NAMALWA (cell line): Measurements from ENCODE around the gene PCDH9.

Source experiments
- DNase-seq: peaks from one replicate; pipeline ENCODE4 v3.0.0-alpha.2; 2015; ENCODE audit warnings: low spot score

The PCDH9 gene, protein sequence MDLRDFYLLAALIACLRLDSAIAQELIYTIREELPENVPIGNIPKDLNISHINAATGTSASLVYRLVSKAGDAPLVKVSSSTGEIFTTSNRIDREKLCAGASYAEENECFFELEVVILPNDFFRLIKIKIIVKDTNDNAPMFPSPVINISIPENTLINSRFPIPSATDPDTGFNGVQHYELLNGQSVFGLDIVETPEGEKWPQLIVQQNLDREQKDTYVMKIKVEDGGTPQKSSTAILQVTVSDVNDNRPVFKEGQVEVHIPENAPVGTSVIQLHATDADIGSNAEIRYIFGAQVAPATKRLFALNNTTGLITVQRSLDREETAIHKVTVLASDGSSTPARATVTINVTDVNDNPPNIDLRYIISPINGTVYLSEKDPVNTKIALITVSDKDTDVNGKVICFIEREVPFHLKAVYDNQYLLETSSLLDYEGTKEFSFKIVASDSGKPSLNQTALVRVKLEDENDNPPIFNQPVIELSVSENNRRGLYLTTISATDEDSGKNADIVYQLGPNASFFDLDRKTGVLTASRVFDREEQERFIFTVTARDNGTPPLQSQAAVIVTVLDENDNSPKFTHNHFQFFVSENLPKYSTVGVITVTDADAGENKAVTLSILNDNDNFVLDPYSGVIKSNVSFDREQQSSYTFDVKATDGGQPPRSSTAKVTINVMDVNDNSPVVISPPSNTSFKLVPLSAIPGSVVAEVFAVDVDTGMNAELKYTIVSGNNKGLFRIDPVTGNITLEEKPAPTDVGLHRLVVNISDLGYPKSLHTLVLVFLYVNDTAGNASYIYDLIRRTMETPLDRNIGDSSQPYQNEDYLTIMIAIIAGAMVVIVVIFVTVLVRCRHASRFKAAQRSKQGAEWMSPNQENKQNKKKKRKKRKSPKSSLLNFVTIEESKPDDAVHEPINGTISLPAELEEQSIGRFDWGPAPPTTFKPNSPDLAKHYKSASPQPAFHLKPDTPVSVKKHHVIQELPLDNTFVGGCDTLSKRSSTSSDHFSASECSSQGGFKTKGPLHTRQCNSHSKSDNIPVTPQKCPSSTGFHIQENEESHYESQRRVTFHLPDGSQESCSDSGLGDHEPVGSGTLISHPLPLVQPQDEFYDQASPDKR (N-terminal part only)

DNA sequence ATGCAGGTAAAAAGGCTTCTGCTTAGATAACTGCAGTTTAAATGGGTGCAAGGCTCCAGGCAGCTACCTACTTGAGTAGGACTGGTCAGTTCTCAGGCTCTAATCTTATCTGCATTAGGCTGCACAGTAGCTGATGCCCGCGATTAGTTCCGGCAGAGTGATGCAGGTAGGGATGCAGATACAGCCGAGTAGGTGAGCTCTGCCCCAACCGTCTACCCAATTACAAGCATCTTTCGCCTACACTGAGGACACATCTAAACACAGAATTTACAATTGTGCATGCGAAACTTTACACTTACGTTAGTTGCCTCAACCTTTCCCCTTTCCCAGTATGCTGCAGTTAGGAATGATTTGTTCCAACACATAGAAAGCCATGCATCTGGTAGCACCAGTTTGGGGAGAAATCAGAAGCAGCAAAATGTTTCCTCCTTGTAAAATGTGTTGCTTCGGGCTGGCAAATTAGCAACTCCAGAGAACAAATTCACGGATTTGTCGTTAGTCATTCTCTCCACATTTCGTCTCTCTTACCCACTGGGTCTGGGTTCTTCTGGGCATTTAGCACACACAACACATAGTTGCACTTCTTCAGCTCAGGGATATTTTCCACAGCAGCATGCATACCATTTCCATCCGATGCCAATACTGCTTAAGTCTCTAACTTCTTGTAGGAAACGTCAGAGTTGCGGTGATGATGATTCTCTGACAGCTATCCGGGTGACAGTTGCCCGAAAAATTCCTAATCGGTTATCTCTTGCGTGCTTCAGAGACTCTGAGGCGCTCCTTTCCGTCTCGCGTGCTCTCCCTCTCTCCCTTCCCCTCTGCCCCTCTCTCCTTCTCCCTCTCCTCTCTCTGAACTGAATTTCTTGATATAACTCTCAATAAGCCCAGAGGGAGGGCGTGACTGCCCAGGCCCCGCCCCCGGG, at the start of gene PCDH9:
Gene PCDH9 (minus strand): TSS at position 856 of the 923 bp plus-strand sequence. CDS start 1,896 bp downstream, outside the sequence.
- no peak for DNase-seq

DNA sequence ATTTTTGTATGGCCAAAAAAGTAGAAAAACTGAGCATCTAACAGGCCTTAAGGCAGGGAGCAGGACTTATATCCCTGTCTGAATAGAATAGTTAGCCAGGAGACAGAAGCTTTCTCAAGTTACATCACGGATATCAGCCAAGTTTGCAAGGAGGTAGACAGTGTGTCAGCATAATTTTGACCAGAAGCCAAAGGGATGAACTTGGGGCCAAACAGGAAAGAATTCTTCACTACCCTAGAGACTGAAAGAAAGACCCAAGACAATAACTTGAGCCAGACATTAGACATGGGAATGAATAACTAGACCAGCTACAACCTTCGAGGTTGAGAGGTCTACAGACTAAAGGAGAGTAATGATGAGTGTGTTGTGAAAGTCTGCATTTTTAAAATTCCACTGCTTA, 48.1 kb upstream of the PCDH9 start:
- DNase-seq, result no peak

GRCh38 chr13:67277581-67277980, 47.4 kb upstream of the PCDH9 start:
- no peak for DNase-seq

- peak; percentile 9 for DNase-seq
Measured at GRCh38 chr13:67275351-67275960, 45.3 kb upstream of the PCDH9 start.

DNA sequence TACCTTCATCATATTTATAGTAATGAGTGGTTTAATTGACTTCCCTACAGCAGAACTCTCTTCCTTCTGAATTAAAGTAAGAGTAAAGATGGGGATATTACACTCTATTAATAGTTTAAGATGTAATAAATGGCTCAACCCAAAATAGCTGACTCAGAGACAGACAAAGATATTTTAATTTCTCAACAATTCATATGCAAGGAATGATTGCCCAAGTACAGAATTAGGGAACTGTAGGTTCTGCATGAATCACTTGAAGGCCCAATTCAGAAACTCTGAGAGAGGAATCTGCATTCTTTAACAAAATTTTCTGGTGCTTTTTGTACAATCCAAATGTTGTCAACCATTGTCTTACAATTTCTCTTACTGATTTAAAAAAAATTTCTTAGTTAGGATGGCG, 42.9 kb upstream of the PCDH9 start:
- no peak for DNase-seq

- no peak for DNase-seq
Measured at GRCh38 chr13:67267136-67267535, 37.0 kb upstream of the PCDH9 start.

GRCh38 chr13:67259208-67259607, 29.1 kb upstream of the PCDH9 start:
- no peak for DNase-seq

DNA sequence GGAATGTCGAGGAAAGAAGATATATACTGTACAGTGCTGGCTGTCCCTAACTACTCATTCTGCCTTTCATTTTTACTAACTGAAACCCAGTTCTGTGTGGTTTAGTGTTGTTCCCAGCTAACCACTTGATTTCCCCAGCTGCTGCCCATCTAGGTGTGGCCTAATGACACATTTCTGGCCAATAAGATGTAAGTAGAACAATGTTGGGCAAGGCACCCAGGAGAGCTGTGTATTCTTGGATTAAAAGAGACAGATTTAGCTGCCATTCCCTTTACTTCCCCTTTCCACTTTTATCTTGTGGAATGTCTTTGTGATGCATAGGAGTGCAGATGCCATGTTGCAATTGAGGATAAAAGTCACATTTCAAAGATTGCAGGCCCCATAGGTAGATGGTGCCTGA, 28.3 kb upstream of the PCDH9 start:
- DNase-seq, result no peak

GRCh38 chr13:67238861-67239260, 8.7 kb upstream of the PCDH9 start:
- no peak for DNase-seq

DNA sequence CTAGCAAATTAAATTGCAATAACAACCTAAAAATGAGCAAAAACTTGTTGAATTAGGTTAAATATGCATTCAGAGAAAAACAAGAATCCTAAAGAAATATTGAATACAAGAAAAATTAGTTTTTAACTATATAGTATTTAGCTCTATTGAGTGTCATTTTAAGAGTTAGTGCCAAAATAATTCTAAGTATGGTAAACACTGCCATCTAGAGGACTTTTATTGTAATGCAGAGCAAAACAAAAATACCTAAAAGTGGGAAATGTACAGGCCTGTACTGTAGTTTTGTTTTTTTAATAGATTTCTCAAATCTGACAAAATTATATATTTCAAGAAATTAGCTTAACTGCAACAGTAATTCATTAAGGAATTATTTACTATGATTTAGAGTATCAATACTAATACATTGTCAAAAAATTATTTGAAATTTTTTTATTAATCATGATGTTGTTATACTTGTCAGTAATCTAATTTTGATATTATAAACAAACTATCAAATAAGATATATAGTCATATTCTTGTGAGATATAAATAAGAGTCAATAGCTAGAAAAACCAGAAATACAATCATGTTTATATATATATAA, 8.2 kb upstream of the PCDH9 start:
- DNase-seq, result peak; percentile 81

GRCh38 chr13:67235265-67235664, 5.1 kb upstream of the PCDH9 start:
- no peak for DNase-seq

DNA sequence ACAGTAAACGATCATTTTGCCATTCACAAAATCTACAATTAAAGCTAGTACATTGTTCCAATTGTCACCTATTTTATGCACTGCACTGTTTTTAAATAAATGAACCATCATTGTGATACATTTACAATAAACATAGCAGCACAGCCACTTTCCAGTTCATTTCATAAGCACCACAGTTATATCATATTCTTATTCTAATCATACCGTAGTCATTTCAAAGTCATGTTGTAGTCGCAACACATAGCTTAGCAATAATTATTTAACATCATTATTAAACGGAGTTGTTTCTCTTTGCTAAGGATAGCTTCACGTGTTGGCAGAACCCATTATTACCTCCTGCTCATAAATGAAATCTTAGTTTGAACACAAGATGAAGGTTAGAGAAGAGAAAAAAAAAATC, 2.2 kb upstream of the PCDH9 start:
- DNase-seq, result no peak

DNA sequence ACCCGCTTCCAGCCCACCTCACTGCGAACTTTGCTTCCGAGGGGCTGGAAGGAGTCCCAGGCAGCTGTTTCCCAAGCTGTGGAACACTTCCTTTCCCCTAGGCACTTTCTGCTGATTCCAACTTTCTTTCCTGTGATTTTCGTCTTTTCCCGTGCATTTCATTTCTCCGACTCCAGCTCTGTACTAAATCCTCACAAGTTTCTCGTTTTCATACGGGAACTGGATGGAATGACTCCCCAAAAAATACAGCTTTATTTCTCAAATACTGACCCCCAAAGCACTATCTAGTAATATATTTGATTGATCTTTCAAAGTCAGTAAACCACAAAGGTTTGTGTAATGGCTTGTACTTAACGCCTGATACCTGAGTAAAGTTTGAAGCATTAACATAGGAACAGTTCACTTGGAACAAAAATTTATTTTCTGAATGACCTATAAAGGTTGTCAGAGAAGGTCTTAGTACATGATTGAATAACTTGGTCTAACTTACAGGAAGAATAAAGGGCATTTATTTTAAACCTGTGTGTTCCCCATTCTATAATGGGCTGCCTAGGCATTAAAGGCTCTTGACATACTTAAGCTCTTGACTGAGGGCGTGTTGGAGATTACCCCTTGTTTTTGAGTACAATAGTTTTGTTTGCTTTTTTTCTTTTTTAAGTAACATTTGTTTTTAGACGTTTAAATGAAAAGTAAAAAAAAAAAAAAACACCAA, 1.3 kb upstream of the PCDH9 start:
- DNase-seq, result peak; percentile 50

DNA sequence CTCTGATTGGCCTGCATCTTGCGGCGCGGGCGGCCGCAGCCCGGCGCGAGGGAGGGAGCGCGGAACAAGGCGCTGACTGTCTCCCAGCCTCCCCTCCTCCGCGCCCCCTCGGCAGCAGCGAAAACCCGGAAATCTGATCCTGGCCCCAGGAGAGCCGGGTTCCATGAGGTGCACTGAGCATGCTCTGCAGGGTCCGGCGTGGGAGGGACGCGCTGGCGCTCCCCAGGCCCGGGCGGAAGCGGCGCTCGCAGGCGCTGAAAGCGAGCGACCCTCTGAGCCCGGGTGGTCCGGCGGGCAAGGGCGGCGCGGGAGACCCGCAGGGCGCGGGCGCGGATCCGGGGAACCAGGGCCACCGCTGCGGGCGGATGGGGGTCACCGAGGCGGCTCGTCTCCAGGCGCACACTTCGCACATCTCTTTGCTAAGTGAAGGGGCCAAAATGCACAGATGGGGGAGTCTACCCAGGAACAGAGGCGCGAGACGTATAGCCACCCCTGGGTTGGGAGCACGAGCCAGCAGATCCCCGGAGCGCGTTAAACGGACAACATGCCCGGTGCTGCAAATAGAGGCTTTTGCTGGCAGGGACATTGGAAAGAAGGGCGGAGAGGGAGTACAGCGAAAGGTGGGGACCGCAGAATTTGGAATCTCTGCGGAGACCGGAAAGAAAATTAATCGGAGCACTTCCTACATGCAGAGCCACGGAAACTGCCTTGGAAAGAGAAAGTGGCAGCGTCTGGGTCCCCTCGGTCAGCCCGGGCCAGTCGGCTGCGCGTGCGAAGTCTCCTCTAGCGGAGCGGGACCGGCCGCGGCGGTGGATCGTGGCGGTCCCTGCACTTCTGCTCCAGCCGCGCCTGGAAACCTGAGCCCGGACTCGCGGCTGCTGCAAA, 510 bp upstream of the PCDH9 start:
- DNase-seq, result peak; percentile 99

GRCh38 chr13:67228916-67229315, 1.2 kb downstream of the PCDH9 start:
- DNase-seq, result peak; percentile 51

- no peak for DNase-seq
Measured at GRCh38 chr13:67228031-67228430, 2.1 kb downstream of the PCDH9 start.

DNA sequence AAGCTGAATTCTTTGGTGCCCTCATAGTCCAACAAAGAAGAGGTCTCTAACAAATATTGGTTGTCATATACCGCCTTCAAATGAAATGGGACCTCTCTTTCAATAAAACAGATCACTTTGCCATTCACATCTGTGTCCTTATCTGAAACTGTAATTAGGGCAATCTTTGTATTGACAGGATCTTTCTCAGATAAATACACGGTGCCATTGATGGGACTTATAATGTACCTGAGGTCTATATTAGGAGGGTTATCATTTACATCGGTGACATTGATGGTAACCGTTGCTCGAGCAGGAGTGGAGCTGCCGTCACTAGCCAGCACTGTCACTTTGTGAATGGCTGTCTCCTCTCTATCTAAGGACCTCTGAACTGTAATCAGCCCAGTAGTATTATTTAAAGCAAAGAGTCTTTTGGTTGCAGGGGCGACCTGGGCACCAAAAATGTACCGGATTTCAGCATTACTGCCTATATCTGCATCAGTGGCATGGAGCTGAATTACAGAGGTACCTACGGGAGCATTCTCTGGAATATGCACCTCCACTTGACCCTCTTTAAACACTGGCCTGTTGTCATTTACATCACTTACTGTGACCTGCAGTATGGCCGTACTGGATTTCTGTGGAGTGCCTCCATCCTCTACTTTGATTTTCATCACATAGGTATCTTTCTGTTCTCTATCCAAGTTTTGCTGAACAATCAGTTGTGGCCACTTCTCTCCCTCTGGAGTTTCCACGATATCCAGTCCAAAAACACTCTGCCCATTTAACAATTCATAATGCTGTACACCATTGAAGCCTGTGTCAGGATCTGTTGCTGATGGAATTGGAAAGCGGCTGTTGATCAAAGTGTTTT, 2.8 kb downstream of the PCDH9 start:
- peak; percentile 4 for DNase-seq

DNA sequence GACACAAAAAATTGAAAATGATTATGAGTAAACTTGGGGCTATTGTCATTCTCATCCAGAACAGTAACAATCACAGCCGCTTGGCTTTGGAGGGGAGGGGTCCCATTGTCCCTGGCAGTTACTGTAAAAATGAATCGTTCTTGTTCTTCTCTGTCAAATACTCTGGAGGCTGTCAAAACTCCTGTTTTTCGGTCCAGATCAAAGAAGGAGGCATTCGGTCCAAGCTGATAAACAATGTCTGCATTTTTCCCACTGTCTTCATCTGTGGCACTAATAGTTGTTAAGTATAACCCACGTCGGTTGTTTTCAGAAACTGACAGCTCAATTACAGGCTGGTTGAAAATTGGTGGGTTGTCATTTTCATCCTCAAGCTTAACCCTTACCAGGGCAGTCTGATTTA, 3.4 kb downstream of the PCDH9 start:
- no peak for DNase-seq
